GM21367 (cell line): Measurements from ENCODE around the gene MED26.
A peak's percentile ranks its signal among the peaks of the same experiment; 100 is the strongest.

ENCODE experiments used
- ATAC-seq: cut with Tn5 transposase; IDR thresholded peaks from one replicate; pipeline ENCODE4 v1.9.1; 2021; ENCODE audit not compliant: unreplicated experiment

The MED26 gene

GRCh38 chr19:16591803-16592556 is 36.0 kb downstream of the MED26 start:
- ATAC-seq: no peak

GRCh38 chr19:16590876-16591802 is 36.9 kb downstream of the MED26 start:
- no peak for ATAC-seq

- ATAC-seq: no peak
Observed at GRCh38 chr19:16589917-16590316, 38.1 kb downstream of the MED26 start.

- no peak for ATAC-seq
Observed at GRCh38 chr19:16588824-16589577, 39.0 kb downstream of the MED26 start.

- peak; percentile 32 for ATAC-seq
Observed at GRCh38 chr19:16587833-16588823, 39.9 kb downstream of the MED26 start.

- no peak for ATAC-seq
Observed at GRCh38 chr19:16586991-16587832, 40.8 kb downstream of the MED26 start.

GRCh38 chr19:16586477-16586871 is 41.5 kb downstream of the MED26 start:
- no peak for ATAC-seq

- ATAC-seq: no peak
Observed at GRCh38 chr19:16585808-16586476, 42.1 kb downstream of the MED26 start.

GRCh38 chr19:16585094-16585801 is 42.8 kb downstream of the MED26 start:
- ATAC-seq: no peak

- peak; percentile 35 for ATAC-seq
Observed at GRCh38 chr19:16584248-16585093, 43.5 kb downstream of the MED26 start.

GRCh38 chr19:16582486-16583261 is 45.3 kb downstream of the MED26 start:
- no peak for ATAC-seq

GRCh38 chr19:16581971-16582343 is 46.0 kb downstream of the MED26 start:
- ATAC-seq: no peak

- ATAC-seq: no peak
Observed at GRCh38 chr19:16581145-16581970, 46.6 kb downstream of the MED26 start.

- no peak for ATAC-seq
Observed at GRCh38 chr19:16579381-16579780, 48.6 kb downstream of the MED26 start.

GRCh38 chr19:16577531-16577985 is 50.4 kb downstream of the MED26 start:
- ATAC-seq: no peak
